Left forelimb (tissue), 1 donor: ENCODE measurements around the gene C14orf132.

Experiments
- DNase-seq: peaks from one replicate; pipeline ENCODE4 v3.0.0-alpha.2; 2018; ENCODE audit warnings: low spot score

C14orf132 gene

DNA sequence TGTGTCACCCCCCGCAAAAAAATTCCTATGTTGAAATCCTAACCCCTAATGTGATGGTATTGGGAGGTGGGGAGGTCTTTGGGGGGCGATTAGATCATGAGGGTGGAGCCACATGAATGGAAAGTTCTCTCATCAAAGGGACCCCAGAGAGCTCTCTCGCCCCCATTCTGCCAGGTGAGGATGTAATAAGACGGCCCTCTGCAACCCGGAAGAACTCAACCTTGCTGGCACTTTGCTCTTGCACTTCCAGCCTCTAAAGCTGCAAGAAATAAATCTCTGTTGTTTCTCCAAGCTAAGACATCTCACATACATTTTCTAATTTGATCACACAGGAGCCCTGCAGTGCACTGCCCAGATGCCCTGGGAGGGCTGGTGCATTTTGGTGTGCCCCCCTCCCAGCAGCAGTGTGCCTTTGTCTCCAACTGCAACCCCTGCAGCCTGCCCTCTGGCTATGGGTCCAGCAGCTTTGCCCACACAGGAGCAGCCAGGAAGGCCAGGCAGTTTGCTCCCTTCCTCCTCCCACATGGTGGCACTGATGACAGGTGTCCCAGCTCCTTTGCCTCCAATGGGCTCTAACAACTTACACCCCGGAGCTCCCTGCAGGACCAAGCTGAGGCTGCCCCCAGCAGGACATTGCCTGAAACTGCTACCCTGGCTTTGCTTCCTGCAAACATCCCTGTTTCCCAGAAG lies 59.3 kb downstream of the C14orf132 start:
- DNase-seq, result peak; percentile 69

DNA sequence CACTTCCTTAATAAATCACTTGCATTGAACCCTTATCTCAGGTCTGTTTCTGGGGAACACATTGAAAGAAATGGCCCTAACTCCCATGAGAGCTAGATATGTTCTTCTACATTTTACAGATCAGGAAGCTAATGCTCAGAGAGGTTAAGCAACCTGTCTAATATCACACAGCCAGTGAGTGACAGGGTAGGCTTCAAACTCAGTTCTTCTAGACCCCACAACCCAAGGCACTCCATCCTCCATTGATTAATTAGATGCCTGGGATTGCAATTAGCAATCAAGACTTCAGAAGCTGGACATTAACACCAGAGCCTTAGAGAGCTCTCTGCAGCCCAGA lies 59.8 kb downstream of the C14orf132 start:
- DNase-seq, result peak; percentile 6

DNA sequence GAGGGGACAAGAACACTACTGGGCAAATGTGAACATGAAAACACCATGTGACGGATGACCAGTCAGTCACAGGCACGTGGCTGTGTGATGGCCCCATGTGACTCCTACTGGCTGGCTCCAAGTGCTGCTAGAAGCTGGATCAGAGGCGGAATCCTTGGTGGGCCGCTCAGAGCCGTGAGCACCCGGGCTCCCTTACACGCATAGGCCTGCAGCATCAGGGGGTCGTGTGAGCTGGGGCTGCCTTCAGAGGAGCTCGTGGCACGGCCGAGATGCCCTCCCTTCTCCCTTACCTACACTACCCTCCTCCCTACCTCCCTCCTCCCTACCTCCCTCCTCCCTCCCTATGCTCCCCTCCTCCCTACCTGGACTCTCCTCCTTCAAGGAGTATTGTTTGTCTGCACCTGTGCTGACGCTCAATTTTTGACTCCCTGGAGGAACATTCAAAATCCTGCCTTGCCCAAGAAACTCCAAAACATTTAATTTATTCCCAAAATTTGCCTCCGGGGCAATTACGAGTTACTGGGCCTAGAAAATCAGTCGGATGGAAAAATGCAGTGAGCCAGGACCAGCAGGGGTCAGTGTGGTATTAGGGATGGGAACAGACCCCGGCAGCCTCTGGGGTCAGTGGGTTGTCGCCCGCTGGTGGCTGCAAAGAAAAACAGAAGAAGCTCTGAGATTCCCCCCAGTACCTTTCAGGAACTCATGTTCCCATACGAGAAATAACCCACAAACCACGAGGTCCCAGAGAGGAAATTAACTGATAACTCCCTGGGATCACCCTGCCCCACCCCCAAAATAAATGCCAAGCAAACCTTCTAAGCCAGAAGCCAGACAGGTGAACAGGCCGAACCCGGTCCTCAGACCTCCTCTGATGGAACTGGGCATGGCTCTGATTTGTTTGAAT lies 61.3 kb downstream of the C14orf132 start:
- peak; percentile 85 for DNase-seq

DNA sequence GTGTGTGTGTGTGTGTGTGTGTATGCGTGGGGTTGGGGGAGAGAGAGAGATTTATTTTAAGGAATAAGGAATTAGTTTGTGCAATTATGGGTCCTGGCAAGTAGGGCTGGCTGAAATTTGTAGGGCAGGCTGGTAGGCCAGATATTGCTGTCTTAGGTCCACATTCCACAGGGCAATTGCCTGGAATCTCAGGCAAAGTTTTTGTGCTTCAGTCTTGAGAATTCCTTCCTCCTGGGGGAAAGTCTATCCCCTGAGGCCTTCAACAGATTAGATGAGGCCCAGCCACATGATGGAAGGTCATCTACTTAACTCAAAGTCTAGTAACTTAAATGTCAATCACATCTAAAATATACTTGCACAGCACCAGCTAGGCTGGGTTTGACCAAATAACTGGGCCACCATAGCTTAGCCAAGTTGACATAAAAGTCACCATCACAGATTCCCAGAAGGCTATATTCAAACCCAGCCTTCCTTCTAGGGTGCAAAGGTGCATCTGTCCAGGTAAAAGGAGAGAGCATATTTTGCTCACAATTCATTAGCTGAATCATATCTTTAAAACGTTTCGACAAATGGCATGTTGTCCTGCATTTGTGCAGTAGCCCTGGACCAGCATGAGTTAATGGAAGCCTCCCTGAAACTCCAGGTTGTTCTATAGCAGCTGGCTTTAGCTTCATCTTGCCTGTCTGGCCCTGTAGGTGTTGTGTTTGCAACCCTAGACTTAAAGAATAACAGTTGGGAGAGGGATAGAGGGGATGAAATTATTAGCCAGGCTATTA lies 63.1 kb downstream of the C14orf132 start:
- no peak for DNase-seq

DNA sequence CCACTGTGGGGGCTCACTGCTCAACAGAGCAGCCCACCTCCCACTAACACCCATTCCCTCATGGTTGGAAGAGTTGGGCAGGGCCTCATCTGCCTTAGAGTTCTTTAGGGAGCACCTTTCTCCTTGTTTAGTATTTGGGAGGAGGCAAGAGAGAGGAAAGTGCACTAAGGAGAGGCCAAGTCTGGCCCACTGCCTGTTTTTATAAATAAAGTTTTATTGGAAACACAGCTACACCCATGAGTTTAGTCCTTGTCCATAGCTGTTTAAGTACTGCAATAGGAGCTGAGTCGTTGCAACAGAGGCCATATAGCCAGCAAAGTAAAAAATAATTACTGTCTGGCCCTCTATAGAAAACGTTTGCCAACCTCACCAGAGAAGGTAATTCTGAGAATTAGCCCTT lies 63.9 kb downstream of the C14orf132 start:
- no peak for DNase-seq

DNA sequence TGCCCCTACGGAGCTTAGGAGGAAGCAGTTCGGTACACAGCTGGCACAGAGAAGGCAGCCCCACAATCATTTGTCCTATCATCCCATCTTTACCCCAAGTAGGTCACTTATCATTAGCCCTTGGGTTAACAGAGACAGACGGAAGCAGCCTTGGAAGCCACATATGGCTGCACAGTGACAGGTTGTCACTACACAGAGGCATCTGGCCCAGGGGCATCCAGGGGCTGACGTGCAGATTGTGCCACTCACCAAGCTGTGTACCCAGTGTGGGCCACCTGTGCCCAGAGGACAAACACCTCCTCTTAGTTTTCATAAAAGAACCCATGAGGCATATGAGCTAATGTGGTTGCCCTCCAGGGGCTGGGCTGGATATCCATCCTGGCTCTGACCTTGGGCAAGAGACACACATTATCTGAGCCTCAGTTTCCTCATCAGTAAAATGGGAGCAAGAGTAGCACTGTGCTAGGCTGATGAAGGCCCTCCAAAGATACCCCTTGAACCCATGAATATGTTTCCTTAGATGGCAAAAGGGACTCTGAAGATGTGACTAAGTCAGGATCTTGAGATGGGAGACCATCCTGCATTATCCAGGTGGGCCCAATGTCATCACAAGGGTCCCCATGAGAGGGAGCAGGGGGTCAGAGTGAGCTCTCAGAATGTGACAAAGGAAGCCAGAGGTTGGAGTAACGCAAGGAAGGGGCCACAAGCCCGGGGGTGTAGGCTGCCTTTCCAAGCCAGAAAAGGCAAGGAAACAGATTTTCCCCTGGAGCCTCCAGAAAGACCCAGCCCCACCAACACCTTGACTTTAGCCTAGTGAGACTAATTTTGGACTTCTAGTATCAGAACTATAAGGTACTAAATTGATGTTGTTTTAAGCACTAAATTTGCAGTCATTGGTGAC lies 64.6 kb downstream of the C14orf132 start:
- DNase-seq, result no peak

DNA sequence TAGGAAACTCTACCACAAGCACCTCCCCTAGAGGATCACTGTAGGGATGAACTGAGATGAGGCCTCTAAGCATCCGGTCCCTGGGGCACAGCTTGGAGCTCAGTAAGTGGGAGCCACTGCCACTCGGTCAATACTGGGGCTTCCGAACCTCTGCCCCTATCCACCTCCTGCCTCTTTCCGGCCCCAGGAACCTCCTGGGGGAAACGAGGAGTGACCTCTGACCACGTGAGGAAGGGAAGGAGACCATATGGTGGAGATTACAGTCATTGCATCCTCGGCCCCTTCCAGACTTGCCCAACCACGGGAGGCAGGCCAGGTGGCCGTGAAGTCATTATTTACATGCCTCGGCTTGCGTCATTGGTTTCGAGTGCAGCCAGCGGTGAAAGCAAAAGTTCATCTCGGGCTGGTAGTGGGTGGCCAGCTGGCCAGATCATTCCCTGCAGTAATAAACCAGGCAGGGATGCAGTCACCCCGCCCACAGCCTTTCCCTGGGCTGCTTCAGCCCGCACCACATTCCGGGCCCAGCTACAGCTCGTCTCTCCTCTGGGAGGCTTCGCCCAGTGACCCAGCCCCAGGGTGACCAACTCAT lies 65.4 kb downstream of the C14orf132 start:
- no peak for DNase-seq

DNA sequence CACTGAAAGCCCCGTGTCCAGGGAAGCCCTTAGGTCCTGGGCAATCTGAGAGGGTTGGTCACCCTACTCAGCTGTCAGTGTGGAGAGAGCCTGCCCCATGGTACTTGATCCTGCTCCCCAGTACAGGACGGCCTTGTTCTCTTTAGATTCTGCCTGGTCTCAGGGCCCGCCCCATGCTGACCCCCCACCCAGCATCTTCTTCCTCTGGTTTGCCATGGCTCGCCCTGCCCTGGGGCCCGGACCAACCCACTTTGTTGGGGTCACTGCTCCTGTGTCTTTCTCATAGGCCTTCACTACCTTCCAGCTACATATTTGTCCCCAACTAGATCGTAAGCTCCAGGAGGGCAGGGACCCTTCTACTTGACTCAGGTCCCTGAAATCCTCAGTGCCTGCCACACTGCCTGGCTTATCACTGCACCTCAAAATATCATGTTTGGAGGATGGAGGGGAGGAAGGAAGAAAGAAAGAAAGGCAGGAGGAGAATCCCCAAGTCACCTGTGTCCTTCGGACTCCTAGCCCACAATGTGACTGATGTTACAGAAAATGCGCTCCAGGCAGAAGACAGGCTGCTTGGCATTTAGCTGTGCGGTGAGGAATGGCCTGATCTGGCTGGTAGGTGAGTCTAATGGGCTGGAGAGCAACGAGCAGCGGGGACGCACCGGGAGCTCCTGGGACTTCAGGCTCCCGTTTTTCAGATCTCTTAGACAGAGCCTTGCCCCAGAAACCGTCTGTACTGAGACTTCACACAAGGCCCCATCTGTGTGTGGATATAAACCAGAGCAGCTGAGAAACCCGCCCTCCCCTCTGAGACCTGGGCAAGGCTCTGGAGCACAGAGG lies 66.1 kb downstream of the C14orf132 start:
- no peak for DNase-seq

DNA sequence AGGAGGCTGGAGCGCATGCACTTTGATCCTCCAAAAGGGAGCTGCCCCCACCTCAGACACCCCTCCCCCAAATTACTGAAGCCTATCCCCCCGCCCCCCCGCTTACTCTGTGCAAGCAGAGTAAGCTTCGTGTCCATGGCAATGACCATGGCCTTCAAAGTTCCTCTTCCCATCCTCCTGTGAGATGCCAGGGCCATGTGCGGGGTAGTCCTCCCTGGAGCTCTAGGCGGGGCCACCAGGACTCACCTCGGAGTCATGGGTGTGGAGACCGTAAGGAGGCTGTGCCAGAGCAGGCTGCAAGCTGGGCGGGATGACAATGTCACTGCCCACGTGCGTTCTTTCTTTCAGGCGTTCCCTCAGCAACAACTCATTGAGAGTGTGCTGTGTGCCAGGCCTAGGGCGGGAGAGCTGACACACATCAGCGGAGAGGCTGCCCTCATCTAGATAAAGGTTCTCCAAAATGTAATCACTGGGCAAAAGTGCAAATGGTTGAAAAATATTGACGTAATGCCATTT lies 66.8 kb downstream of the C14orf132 start:
- DNase-seq, result no peak

DNA sequence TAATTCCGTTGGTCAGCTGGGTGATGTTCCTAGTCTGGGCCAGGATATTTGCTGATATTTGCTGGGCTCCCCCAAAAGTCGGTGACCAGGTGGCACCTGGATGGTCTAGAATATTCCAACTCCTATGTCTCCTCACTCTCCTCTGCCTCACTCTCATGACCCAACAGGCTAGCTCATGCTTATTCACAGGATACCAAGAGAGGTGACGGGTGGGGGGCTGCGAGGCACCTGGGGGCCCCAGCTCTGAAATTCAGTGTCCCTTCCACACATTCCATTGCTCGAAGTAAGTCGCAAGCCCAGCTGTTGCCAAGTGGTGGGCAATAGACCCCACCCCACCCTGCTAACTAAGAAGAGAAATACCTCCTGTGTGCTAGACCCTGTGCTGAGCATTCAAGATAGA lies 67.7 kb downstream of the C14orf132 start:
- DNase-seq, result no peak

DNA sequence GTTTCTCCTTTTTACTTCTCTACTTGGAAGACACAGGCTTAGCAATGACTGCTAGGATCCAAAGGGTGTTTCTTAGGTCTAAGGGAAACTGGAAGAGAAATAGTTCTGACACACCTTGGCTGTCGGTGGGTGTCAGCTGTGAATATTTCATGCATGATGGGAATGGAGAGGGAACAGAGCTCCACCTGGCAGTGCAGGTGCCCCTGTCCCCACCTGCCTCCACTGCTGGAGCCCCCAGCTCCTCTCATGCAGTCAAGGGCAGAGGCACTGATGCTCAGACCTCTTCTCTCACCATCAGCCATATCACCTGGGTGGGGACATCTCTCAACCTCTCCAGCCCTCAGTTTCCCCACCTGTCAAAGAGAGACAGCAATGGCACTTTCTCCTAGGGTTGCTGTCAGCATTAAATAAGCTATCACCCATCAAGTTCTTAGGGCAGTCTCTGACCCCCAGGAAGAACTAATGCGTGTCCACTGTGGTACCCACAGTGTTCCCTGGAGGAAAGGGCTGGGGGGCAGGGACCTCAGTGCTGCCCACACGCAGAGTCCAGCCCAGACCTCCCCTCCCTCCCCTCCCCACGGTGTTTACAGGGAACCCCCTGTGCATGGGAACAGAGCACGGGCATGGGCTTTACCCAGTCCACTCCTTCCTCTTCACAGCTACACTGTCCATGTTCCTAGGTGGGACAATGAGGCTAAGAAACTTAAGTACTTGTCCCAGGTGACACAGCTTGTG lies 69.1 kb downstream of the C14orf132 start:
- DNase-seq, result no peak

DNA sequence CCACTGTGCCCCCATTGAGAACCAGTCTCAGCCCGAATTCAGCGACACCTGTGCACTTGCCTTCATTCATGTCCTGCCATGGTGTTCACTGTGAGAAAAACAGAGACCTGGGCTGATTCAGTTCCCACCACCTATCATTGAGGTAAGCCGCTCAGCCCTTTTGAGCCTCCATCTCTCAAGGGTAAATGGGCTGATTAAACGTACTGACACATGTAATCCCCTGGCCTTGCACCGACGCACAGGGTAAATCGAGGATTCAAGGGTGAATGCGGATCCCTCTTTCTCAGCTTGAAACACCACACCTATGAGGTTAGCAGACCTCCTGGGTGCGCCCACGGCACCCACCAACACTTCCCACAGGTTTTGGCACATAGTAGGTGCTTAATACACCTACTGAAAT lies 69.7 kb downstream of the C14orf132 start:
- no peak for DNase-seq

DNA sequence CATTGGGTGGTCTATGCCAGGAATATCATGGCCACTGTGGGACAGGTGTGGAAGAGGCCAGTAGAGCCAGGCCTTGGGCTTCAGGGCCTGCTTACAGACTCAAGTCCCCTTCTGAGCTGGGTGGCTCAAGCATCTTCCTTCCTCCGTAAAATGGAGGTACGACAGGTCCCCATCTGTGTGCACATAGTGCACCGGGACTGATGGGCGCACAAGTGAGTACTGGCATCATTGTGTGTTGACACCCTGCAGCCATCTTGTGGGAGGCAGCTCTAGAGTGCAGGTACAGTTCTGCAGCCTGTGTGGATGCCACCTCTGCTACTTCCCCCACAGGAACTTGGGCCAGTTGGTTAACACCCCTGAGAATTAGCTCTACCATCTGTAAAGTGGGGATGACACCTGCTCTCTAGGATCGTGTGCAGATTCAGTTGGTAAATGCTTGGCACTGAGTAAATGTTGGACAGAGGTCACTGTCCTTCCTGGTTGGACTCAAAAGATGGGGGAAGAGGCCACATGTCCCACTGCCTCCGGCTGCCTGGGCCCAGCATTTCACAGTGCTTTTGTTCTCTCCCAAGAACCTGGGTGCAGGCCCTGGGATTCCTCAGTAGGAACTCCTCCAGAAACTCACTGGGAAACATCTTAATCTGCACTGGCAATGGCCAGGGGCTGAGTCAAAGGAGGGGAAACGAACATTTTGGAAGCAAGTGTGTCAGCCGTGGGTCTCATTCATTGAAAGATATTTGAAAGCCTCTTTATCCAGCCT lies 70.6 kb downstream of the C14orf132 start:
- DNase-seq, result peak; percentile 57

DNA sequence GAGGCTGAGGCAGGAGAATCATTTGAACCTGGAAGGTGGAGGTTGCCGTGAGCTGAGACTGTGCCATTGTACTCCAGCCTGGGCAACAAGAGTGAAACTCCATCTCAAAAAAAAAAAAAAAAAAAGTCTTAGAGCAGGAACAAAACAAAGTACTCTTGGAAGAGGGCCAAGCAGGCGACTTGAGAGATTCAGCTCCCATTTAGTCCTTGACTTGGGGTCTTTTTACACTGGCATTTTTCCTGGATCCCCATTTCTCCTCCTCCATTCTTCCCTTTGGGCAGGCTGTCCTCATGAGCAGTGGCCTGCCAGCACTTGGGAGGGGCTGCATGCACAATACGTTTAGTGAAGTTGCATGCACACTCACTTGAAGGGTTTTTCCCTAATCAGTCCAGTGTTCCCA lies 72.9 kb downstream of the C14orf132 start:
- peak; percentile 25 for DNase-seq

DNA sequence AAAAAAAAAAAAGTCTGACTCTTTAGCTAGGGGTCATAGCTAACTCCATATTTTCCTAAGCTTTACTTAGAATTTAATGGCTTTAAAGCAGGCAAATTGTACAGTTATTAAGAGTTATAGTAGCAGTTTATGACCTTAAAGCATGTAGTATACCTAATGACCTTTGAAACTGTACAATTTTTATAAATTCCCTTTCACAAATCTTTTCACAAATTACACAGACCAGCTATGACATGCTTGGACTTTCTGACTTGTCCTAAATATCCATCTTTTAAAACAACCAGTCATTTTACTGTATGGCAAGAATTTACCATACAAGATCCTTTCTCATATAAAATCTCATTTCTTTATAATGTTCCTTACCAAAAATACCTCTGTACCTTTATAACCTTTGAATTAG lies 74.8 kb downstream of the C14orf132 start:
- no peak for DNase-seq

DNA sequence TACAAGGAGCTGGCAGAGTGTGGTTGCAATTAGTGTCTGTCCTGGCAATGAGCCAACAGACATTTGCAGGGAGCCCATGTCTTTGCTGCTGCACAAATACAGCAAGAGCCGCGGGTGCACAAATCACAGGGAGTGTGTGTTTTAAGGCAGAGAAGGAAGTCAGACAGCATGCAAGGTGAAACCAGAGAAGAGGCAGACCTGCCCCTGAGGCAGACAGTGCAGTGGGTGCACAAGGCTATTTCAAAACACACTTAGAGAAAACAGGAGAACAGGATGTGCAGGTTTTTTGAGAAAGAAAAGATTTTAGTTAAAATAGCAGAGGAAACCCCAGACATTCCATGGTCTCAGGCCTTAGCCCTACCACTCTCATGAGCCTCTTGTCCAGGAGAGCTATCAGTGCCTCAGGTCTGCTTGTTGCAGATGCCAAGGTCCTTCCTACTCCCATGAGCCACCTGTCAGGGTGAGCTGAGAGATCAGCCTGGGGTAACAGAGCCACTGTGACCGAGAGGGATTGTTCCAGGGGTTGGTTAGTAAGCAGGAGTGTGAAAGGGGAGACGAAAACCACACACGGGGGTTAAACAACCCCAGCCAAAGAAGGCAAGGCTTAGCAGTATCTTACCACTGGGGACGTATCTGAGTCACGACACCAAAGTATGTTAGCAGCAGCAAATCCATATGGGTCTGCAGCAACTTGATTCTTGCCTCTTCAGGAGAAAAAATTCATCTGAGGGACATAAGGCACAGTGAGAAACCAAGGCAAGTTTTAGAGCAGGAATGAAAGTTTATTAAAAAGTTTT lies 78.1 kb downstream of the C14orf132 start:
- peak; percentile 15 for DNase-seq

DNA sequence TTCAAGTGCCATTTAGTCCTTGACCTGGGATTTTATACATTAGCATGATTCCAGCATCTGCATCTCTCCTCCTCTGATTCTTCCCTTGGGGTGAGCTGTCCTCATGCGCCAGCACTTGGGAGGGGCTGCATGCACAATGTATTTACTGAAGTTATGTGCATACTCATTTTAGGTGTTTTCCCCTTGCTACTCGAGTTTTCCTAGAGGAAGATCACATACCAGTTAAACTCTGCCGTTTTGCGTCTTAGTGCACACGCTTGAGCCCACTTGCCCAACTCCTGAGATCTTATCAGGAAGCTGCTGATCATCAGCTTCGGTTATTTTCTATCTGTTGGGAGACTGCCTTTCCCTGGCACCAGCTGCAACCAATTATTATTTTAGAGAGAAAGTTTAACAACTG lies 78.8 kb downstream of the C14orf132 start:
- DNase-seq, result peak; percentile 9

DNA sequence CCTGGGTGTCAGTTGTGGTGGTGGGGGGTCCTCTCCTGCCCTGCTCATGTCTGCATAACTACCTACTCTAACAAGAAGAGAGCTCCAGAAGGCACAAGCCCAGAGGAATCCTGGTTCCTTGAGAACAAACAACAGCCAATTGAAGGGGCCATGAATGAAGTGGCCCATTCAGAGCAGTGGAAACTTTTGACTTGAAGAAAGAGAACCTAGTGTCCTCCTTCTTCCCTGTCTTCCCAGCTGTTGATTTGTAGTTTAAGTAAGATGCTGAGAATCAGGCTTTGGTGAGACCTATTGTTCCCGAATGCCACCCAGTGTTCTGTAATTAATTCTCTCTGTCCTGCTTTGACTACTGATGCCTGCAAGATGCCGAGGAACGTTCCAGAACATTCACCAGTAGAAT lies 79.2 kb downstream of the C14orf132 start:
- peak; percentile 37 for DNase-seq
